GM23338 (cell line): ENCODE data around the gene MYO16.

Experiments used
- CREB1 ChIP-seq: fragments of 250-450 bp; sonication (Bioruptor Pico); IDR thresholded peaks from 2 replicates; pipeline ENCODE4 v1.5.0; 2020; ENCODE audit warnings: low read depth, mild to moderate bottlenecking, moderate library complexity
- EZH2 ChIP-seq: fragments of 200-600 bp; sonication (generic); IDR thresholded peaks from one replicate; pipeline ENCODE4 v1.8.0; 2017; ENCODE audit warnings: antibody characterized with exemption, mild to moderate bottlenecking, low read depth; ENCODE audit not compliant: unreplicated experiment
- EZH2phosphoT487 ChIP-seq: fragments of 200-600 bp; sonication (generic); IDR thresholded peaks from one replicate; pipeline ENCODE4 v1.8.1; 2018; ENCODE audit warnings: antibody characterized with exemption; ENCODE audit not compliant: unreplicated experiment
- POLR2AphosphoS5 ChIP-seq: IDR thresholded peaks from 2 replicates; pipeline ENCODE4 v1.6.1; 2016; ENCODE audit warnings: antibody characterized with exemption, low read depth
- TF ChIP-seq, protein P1 (sequence below), 2 experiments: fragments of 200-600 bp in 1 of 2; sonication (generic) in 1 of 2; conservative IDR thresholded peaks; 2 replicates each; pipeline versions ENCODE4 v1.5.1 to v1.6.1; 2016 to 2017; ENCODE audit warnings: antibody characterized with exemption in 2 of 2, low read depth in 2 of 2, mild to moderate bottlenecking in 2 of 2, moderate library complexity in 1 of 2
- TF ChIP-seq, protein P2 (sequence below): IDR thresholded peaks from one replicate; pipeline ENCODE4 v1.6.1; 2018; ENCODE audit warnings: antibody characterized with exemption; ENCODE audit not compliant: unreplicated experiment

GRCh38 chr13:109010912-109011311 lies 381.5 kb downstream of the MYO16 start:
- TF ChIP-seq, protein P1, sequence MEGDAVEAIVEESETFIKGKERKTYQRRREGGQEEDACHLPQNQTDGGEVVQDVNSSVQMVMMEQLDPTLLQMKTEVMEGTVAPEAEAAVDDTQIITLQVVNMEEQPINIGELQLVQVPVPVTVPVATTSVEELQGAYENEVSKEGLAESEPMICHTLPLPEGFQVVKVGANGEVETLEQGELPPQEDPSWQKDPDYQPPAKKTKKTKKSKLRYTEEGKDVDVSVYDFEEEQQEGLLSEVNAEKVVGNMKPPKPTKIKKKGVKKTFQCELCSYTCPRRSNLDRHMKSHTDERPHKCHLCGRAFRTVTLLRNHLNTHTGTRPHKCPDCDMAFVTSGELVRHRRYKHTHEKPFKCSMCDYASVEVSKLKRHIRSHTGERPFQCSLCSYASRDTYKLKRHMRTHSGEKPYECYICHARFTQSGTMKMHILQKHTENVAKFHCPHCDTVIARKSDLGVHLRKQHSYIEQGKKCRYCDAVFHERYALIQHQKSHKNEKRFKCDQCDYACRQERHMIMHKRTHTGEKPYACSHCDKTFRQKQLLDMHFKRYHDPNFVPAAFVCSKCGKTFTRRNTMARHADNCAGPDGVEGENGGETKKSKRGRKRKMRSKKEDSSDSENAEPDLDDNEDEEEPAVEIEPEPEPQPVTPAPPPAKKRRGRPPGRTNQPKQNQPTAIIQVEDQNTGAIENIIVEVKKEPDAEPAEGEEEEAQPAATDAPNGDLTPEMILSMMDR (conservative IDR thresholded peaks at IDR 0.05; ENCODE audit: low read depth in 2 of 2): no peak
- no peak for TF ChIP-seq POLR2AphosphoS5
- TF ChIP-seq CREB1 (CRISPR knock-in tag): no peak
- TF ChIP-seq EZH2: no peak
- TF ChIP-seq, protein P2, sequence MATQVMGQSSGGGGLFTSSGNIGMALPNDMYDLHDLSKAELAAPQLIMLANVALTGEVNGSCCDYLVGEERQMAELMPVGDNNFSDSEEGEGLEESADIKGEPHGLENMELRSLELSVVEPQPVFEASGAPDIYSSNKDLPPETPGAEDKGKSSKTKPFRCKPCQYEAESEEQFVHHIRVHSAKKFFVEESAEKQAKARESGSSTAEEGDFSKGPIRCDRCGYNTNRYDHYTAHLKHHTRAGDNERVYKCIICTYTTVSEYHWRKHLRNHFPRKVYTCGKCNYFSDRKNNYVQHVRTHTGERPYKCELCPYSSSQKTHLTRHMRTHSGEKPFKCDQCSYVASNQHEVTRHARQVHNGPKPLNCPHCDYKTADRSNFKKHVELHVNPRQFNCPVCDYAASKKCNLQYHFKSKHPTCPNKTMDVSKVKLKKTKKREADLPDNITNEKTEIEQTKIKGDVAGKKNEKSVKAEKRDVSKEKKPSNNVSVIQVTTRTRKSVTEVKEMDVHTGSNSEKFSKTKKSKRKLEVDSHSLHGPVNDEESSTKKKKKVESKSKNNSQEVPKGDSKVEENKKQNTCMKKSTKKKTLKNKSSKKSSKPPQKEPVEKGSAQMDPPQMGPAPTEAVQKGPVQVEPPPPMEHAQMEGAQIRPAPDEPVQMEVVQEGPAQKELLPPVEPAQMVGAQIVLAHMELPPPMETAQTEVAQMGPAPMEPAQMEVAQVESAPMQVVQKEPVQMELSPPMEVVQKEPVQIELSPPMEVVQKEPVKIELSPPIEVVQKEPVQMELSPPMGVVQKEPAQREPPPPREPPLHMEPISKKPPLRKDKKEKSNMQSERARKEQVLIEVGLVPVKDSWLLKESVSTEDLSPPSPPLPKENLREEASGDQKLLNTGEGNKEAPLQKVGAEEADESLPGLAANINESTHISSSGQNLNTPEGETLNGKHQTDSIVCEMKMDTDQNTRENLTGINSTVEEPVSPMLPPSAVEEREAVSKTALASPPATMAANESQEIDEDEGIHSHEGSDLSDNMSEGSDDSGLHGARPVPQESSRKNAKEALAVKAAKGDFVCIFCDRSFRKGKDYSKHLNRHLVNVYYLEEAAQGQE: no peak
- no peak for TF ChIP-seq EZH2phosphoT487
